ENCODE data around the gene POLQ.
"Not testable (repeated sequence)": the region's sequence is repeated elsewhere in the genome, so short reads cannot be mapped to it uniquely, and the experiment has no call there.

Gene POLQ

DNA sequence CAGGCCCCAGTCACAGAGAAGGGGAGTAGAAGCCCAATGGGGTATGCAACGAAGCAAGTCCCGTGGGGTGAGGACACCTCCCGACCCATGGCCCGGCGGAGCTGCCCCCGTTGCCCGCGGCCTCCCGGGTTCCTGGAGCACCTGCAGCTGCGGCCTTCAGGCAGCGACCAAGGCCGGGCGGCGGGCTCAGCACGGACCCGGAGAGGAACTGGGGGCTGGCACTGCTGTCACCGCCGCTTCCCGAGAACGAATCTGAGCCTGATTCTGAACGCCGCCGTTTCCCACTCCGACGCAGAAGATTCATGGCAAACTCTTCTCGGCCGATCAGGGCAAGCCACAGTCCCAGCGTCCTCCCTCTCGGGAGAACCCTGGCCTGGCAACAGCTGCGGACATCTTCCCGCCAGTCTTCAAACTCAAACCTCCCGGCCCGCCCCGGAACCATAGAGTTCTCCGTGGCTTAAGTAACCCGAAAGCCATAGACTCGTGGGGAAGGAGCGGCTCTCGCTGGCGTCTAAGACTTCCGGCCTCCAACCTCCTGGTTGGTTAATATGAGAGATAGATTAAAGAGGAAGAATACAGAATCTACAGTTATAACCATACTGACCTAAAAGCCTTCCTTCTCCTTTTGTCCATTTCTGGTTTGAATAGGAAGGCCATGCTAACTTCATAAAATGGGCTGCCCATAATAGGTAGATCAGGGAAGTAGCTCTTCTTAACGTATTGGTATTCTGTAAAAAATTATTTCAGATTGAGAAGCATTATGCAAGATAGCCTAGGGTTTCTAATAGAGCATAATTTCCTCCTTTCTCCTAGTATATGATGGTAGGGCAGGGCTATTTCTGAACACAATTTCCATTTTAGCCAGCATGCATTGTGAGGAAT is at the start of gene POLQ:
Gene POLQ (minus strand): TSS at position 415 of the 882 bp plus-strand sequence. CDS start 111 bp downstream, at position 304.
- peak; percentile 90 for DNase-seq

DNA sequence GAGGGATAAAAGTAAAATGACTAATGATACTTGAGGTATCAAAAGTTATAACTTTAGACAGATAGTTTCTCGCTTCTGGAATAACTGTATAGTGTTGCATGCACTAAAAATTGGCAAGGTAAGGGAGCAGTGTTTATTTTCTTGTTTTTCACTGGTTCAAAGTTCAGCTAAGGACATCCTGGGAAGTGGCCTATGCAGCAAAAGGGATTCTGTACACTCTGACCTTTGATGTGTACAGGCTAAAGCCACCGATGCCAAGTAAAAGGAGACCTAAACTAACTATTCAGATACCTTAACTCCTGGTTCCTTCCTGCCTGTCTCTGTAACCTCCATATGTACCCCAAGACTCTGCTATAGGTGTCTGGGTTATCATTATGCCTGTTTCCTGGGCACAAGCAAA is 49.1 kb upstream of the POLQ start:
- DNase-seq: no peak

GRCh38 chr3:121593806-121594205 is 48.0 kb upstream of the POLQ start:
- not testable (repeated sequence) for DNase-seq

GRCh38 chr3:121592856-121593702 is 47.3 kb upstream of the POLQ start, which contains the start of gene FBXO40:
TSS of gene FBXO40 (plus strand) at chr3:121593379. CDS start at chr3:121620576, 27,197 bp downstream.
- no peak for DNase-seq

- no peak for DNase-seq
These were observed 38.6 kb upstream of the POLQ start for GRCh38 chr3:121584418-121584817.

DNA sequence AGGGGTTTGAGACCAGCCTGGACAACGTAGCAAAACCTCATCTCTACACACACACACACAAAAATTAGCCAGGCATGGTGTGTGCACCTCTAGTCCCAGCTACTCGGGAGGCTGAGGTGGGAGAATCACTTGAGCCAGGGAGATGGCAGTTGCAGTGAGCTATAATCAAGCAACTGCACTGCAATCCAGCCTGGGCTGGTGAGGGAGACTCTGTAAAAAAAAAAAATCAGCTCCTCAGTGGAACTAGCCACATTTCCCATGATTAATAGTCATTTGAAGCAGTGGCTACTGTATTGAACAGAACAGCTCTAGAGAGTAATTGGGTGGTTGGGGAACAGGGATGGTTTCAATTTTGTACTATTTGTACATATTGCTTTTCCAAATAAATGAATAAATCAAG is 35.9 kb upstream of the POLQ start:
- no peak for DNase-seq

DNA sequence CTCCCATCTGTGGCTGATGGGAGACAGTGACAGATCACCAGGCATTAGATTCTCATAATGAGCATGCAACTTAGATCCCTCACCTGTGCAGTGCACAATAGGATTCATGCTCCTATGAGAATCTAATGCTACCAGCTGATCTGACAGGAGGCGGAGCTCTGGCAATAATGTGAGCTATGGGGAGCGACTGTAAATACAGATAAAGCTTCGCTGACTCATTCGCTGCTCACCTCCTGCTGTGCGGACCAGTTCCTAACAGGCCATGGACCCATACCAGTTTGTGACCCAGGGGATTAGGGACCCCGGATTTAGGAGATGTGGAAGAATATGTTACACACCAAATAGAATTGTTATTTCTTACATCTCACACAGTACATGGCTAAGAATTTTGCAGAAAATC is 28.7 kb upstream of the POLQ start:
- DNase-seq: no peak

- no peak for DNase-seq
These were observed 21.9 kb upstream of the POLQ start, which contains the start of gene ARGFX for GRCh38 chr3:121567649-121568048. TSS of gene ARGFX (plus strand) at chr3:121567949. CDS start at chr3:121570714, 2,765 bp downstream.

- DNase-seq: no peak
These were observed 21.0 kb upstream of the POLQ start for GRCh38 chr3:121566773-121567172.

GRCh38 chr3:121562148-121562547 is 16.4 kb upstream of the POLQ start:
- DNase-seq: no peak

GRCh38 chr3:121557426-121557934 is 11.7 kb upstream of the POLQ start:
- DNase-seq: no peak

- no peak for DNase-seq
These were observed 7.0 kb upstream of the POLQ start for GRCh38 chr3:121552797-121553196.

DNA sequence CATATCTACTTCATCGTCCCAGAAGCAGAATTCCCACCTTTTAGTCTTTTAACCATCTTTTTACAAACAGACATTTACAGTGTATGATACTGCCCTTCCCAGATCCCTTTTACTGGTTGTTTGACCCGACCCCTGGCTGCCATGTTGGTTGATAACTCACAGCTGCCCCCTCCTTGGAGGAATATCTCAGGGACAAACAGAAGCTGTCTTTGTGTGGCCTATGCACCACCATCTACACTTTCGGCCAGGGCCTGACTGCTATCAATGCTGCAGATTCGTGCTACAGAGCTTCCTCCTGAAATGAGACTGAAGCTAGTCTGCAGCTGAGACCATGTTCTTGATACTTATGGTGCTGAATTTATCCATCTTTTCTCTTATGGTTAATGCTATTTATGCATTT is 6.6 kb upstream of the POLQ start:
- no peak for DNase-seq

- DNase-seq: peak; percentile 39
These were observed 677 bp downstream of the POLQ start for GRCh38 chr3:121545049-121545573.

DNA sequence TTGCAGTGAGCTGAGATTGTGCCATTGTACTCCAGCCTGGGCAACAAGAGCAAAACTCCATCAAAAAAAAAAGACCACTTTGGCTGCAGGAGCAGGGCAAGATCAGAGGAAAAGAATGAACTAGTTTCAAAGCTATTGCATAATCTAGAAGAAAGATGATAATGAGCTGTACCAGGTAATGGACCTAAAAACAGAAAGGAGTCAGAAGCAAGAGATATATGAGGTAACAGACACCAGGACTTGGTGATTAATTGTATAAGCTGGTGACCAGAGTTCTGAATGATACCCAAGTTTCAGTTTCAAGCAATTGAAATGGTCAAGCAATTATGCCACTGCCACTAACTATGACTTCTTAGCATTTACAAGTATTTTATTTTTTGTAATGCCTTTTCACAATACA is 2.9 kb downstream of the POLQ start:
- no peak for DNase-seq

DNA sequence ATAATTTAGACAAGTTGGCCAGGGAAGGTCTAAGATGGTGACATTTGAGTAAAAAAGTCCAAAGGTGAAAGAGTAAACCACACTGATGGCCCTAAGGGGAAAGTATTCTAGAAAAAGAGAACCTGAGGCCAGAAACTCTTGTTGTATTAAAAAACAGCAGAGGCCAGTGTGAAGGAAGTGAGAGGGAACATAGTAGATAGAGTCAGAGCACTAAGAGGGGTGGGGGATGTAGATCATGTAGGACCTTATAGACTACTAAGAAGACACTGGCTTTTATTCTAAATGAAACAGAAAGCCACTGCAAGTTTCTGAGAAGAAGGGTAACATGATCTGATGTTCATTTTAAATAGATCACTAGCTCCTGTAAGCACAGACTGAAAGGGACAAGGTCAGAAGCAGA is 14.5 kb downstream of the POLQ start:
- no peak for DNase-seq

- no peak for DNase-seq
These were observed 16.5 kb downstream of the POLQ start for GRCh38 chr3:121529308-121529707.

GRCh38 chr3:121520510-121520909 is 25.3 kb downstream of the POLQ start:
- no peak for DNase-seq

- DNase-seq: no peak
These were observed 27.7 kb downstream of the POLQ start for GRCh38 chr3:121517953-121518655.

- no peak for DNase-seq
These were observed 29.9 kb downstream of the POLQ start for GRCh38 chr3:121515862-121516261.

DNA sequence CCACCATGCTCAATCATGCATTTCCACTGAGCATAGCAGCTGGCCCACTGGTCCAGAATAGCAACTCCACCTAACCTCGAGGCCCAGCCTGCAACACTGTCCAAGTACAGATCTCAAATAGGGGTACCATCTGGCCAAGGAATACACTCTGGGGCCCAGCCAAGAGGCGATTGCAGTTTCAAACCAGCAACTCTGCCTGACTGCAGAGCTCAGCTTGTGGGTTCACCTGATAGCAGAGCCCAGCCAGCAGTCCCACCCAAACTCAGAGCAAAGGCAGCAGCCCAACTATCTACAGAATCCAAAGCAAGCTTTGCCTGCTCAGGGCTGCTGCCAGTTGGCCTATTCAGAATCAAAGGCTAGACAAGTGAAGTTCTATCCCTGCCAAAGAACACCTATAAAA is 30.5 kb downstream of the POLQ start:
- no peak for DNase-seq

DNA sequence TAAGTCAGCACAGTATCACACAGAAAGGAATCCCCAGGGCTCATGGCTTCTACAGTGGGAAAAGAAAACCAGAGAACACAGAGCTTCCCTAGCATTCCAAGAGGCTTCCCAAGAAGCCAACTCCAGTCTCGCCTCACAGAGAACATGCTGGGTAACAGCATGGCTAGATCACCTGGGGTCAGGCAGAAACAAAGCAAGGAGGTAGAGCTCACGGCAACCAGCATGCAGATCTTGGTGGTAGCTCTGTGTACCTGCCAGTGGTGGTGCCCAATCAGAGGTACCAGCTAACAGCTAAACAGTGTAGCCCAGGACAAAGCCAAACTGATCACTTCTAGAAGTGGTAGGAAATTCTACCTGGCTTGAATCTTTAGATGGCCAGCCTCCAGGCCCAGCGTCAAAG is 31.3 kb downstream of the POLQ start:
- no peak for DNase-seq

DNA sequence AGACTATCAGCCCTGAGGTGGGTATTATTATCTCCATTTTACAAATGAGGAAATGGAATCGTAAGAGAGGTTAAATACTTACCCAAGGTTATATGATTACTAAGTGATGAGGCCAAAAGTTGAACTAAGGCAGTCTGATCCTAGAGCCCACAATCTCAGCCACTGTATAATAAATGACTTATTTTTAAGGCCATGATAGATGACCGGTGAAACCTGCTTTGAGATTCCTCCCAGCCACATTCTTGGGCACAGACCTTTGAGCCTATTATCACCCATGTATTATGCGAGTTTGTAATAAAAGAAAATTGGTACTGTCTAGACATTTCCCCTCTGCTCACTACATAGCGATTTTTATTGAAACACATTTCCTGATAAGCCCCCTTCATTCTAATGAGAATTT is 37.4 kb downstream of the POLQ start:
- no peak for DNase-seq

All from stimulated activated CD8-positive, alpha-beta memory T cell treated with anti-CD3 and anti-CD28 coated beads, Interleukin-4, amount 100 ng/mL, for 48 hours (primary cell).